Gastroesophageal sphincter (tissue), 3 donors: ENCODE data around the gene ODF2.
A peak's percentile ranks its signal among the peaks of the same experiment; 100 is the strongest.

Experiments used
- POLR2A ChIP-seq, 2 donors: fragments of 450-650 bp; IDR thresholded peaks; one replicate each; pipeline ENCODE4 v1.6.1; 2017; ENCODE audit warnings: antibody characterized with exemption in 2 of 2, mild to moderate bottlenecking in 2 of 2, moderate library complexity in 1 of 2
- TF ChIP-seq, protein P1 (sequence below), 4 experiments: fragments of 200-600 bp in 2 of 4; fragments of 450-650 bp in 2 of 4; sonication (generic) in 1 of 4; IDR thresholded peaks; one replicate each; pipeline ENCODE4 v1.5.1; 2017 to 2019; ENCODE audit warnings: antibody characterized with exemption in 4 of 4, mild to moderate bottlenecking in 2 of 4, moderate library complexity in 2 of 4

- no peak for TF ChIP-seq POLR2A (IDR thresholded peaks at IDR 0.05)
- TF ChIP-seq, protein P1, sequence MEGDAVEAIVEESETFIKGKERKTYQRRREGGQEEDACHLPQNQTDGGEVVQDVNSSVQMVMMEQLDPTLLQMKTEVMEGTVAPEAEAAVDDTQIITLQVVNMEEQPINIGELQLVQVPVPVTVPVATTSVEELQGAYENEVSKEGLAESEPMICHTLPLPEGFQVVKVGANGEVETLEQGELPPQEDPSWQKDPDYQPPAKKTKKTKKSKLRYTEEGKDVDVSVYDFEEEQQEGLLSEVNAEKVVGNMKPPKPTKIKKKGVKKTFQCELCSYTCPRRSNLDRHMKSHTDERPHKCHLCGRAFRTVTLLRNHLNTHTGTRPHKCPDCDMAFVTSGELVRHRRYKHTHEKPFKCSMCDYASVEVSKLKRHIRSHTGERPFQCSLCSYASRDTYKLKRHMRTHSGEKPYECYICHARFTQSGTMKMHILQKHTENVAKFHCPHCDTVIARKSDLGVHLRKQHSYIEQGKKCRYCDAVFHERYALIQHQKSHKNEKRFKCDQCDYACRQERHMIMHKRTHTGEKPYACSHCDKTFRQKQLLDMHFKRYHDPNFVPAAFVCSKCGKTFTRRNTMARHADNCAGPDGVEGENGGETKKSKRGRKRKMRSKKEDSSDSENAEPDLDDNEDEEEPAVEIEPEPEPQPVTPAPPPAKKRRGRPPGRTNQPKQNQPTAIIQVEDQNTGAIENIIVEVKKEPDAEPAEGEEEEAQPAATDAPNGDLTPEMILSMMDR (IDR thresholded peaks at IDR 0.05): peak in 3 of 4 experiments; percentile 76 to 93 (median 79)
These were observed 35.7 kb upstream of the ODF2 start for GRCh38 chr9:128420060-128420650.
